DOHH2 (cell line): Measurements from ENCODE around the gene HYAL2.

Experiments used
- CTCF ChIP-seq: fragments of 200-600 bp; sonication (generic); IDR thresholded peaks from one replicate; pipeline ENCODE4 v1.5.1; 2014; ENCODE audit warnings: antibody characterized with exemption, mild to moderate bottlenecking, low read depth, low read length; ENCODE audit not compliant: poor library complexity, severe bottlenecking
- EZH2phosphoT487 ChIP-seq: fragments of 200-600 bp; sonication (generic); IDR thresholded peaks from 2 replicates; pipeline ENCODE4 v1.6.1; 2017; ENCODE audit warnings: borderline replicate concordance, mild to moderate bottlenecking, antibody characterized with exemption, low read length, moderate library complexity, mixed read lengths

DNA sequence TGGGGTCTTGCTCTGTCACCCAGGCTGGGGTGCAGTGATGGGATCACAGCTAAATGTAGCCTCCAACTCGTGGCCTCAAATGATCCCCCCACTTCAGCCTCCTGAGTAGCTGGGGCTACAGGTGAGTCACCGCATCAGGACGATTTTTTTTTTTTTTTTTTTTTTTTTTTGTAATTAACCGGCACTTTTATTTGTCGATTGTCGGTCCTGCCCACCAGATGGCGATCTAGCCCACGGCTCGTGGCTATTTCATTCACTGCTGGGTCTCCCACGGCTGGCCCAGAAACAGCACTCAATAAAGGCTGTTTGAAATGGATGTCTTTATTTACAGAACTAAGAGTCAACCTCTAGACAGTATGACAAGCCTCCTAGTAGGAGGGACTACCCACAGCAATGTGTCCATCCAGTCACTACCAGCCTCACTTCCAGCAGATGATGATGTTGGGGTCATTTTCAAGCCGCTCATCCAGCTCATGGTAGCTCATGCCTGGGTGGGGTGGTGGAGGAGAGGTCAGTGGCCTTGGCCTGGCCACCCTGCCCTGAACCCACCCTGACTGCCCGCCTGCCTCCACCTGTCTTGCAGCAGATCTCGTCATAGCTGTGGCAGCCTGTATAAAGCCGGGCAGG lies 24.8 kb upstream of the HYAL2 start:
- TF ChIP-seq CTCF (peak; percentile 63), EZH2phosphoT487 (no peak)
